Body of pancreas (tissue), 4 donors: ENCODE data around the gene CHI3L2.

ENCODE experiments used
- CTCF ChIP-seq, 7 experiments: fragments of 450-650 bp in 4 of 7; fragments of 200-600 bp in 3 of 7; sonication (generic) in 3 of 7; IDR thresholded peaks; one replicate each; pipeline ENCODE4 v1.5.1; 2016 to 2019; ENCODE audit warnings: antibody characterized with exemption in 7 of 7
- POLR2A ChIP-seq, 3 donors: fragments of 450-650 bp; IDR thresholded peaks; one replicate each; pipeline ENCODE4 v1.6.1; 2016; ENCODE audit warnings: antibody characterized with exemption in 3 of 3, mild to moderate bottlenecking in 2 of 3

DNA sequence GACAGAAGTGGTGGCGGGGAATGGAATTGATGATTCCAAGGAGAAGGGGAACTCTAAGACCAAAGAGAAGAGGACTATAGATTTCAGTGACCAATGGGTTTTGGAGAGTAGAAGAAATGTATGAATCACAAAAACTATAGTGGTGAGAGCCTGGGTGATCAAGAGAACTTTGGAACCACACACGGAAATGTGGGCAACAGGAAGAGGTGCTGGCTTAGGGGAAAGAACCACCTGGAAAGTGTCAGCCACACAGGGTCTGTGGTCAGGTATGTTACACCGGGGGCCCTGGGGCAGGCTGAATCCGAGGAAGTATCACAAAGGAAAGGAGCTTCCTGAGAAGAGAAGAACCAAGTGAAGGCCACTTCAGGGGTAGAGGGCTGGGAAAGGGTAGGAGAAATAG, 51.6 kb downstream of the CHI3L2 start:
- TF ChIP-seq POLR2A (IDR thresholded peaks at IDR 0.05), result no peak
- TF ChIP-seq CTCF (IDR thresholded peaks at IDR 0.05), result no peak
